HepG2 (cell line): ENCODE data around the gene CYSRT1. TPM values are rescaled to one million over a fixed set of nuclear protein-coding genes. Genes with fewer than 3 reads are reported as not detected.
A peak's percentile ranks its signal among the peaks of the same experiment; 100 is the strongest.

Experiments
- AGO2 ChIP-seq: fragments of 200-400 bp; formaldehyde crosslinking; optimal IDR thresholded peaks from 2 replicates; pipeline ENCODE3; 2017; ENCODE audit warnings: mild to moderate bottlenecking, low read depth, low read length, moderate library complexity
- CHD2 ChIP-seq: IDR thresholded peaks from 2 replicates; pipeline ENCODE4 v1.6.1; 2011; ENCODE audit warnings: low read depth, low read length, improper control_type of control experiment
- GATAD2A ChIP-seq: IDR thresholded peaks from 2 replicates; pipeline ENCODE4 v1.6.1; 2016
- HDAC6 ChIP-seq: fragments of 200-600 bp; sonication (generic); IDR thresholded peaks from 2 replicates; pipeline ENCODE4 v1.7.0; 2017; ENCODE audit warnings: mild to moderate bottlenecking, antibody characterized with exemption, low read length, low read depth
- HIVEP1 ChIP-seq: sonication (generic); formaldehyde crosslinking; IDR thresholded peaks from 2 replicates; pipeline ENCODE4 v1.4.0; 2020; ENCODE audit warnings: mild to moderate bottlenecking, missing genetic modification reagents
- HMG20B ChIP-seq: conservative IDR thresholded peaks from 2 replicates; pipeline ENCODE4 v1.6.1; 2016; ENCODE audit warnings: missing genetic modification reagents, missing compliant biosample characterization
- HNF4A ChIP-seq: sonication (generic); formaldehyde crosslinking; IDR thresholded peaks from 2 replicates; pipeline ENCODE4 v1.4.0; 2020; ENCODE audit warnings: missing genetic modification reagents
- ISX ChIP-seq: sonication (generic); formaldehyde crosslinking; conservative IDR thresholded peaks from 2 replicates; pipeline ENCODE4 v1.5.0; 2020; ENCODE audit warnings: missing genetic modification reagents
- RBFOX2 ChIP-seq: fragments of 200-400 bp; formaldehyde crosslinking; IDR thresholded peaks from 2 replicates; pipeline ENCODE4 v1.6.1; 2017; ENCODE audit warnings: low read depth, mild to moderate bottlenecking, low read length
- TBP ChIP-seq: sonication (generic); formaldehyde crosslinking; IDR thresholded peaks from 2 replicates; pipeline ENCODE4 v1.5.0; 2020; ENCODE audit warnings: missing genetic modification reagents
- ZNF121 ChIP-seq: sonication (generic); formaldehyde crosslinking; IDR thresholded peaks from 2 replicates; pipeline ENCODE4 v1.5.0; 2020; ENCODE audit warnings: mild to moderate bottlenecking, missing genetic modification reagents
- ZNF496 ChIP-seq: sonication (generic); formaldehyde crosslinking; IDR thresholded peaks from 2 replicates; pipeline ENCODE4 v1.8.1; 2023; ENCODE audit warnings: mild to moderate bottlenecking, moderate library complexity, missing genetic modification reagents; ENCODE audit not compliant: insufficient replicate concordance
- ZNF709 ChIP-seq: sonication (generic); formaldehyde crosslinking; IDR thresholded peaks from 2 replicates; pipeline ENCODE4 v1.5.0; 2020; ENCODE audit warnings: mild to moderate bottlenecking, missing genetic modification reagents
- ZNF75D ChIP-seq: sonication (generic); formaldehyde crosslinking; IDR thresholded peaks from 2 replicates; pipeline ENCODE4 v1.8.1; 2023; ENCODE audit warnings: missing genetic modification reagents, mild to moderate bottlenecking, borderline replicate concordance
- ZNF761 ChIP-seq: sonication (generic); formaldehyde crosslinking; conservative IDR thresholded peaks from 2 replicates; pipeline ENCODE4 v1.4.0; 2020; ENCODE audit warnings: mild to moderate bottlenecking, missing genetic modification reagents
- ZSCAN25 ChIP-seq: sonication (generic); formaldehyde crosslinking; IDR thresholded peaks from 2 replicates; pipeline ENCODE4 v1.8.0; 2022; ENCODE audit warnings: mild to moderate bottlenecking, missing genetic modification reagents
- polyA plus RNA-seq, 8 experiments: library from polyadenylated mRNA; depleted of rRNA in 3 of 8; stranded (reverse) in 7 of 8; unstranded in 1 of 8; fragments of >200 nt; fragmentation: Illumina TruSeq in 4 of 8; extraction: Trizol in 4 of 8; gene quantifications; 2 replicates each; pipeline versions ENCODE4 v1.2.1 to v1.2.3, GENCODE V29; 2011 to 2016; ENCODE audit warnings: low read depth in 4 of 8, missing spikeins in 1 of 8, mixed read lengths in 1 of 8; ENCODE audit not compliant: insufficient read depth in 1 of 8
- total RNA-seq, 5 experiments: library from RNA; depleted of rRNA; stranded (reverse); fragments of >200 nt; fragmentation: Illumina TruSeq; extraction: Trizol; gene quantifications; 2 replicates each; pipeline ENCODE4 v1.2.3, GENCODE V29; 2016; ENCODE audit warnings: low read depth in 1 of 5
- TF ChIP-seq, protein P1 (sequence below): sonication (generic); formaldehyde crosslinking; IDR thresholded peaks from 2 replicates; pipeline ENCODE4 v1.8.0; 2022; ENCODE audit warnings: missing genetic modification reagents, mild to moderate bottlenecking, inconsistent platforms, borderline replicate concordance
- TF ChIP-seq, protein P2 (sequence below): sonication (generic); formaldehyde crosslinking; IDR thresholded peaks from 2 replicates; pipeline ENCODE4 v1.5.0; 2020; ENCODE audit warnings: mild to moderate bottlenecking, missing genetic modification reagents, borderline replicate concordance
- TF ChIP-seq, protein P3 (sequence below): sonication (generic); IDR thresholded peaks from 2 replicates; pipeline ENCODE4 v1.6.1; 2016; ENCODE audit warnings: low read depth, borderline replicate concordance
- TF ChIP-seq, protein P4 (sequence below): sonication (generic); formaldehyde crosslinking; IDR thresholded peaks from 2 replicates; pipeline ENCODE4 v1.4.0; 2020; ENCODE audit warnings: mild to moderate bottlenecking, low read depth, missing genetic modification reagents
- TF ChIP-seq, protein P5 (sequence below): sonication (generic); formaldehyde crosslinking; conservative IDR thresholded peaks from 2 replicates; pipeline ENCODE4 v1.8.0; 2022; ENCODE audit warnings: missing genetic modification reagents

Gene CYSRT1
- total and polyA plus RNA-seq, 2 of the 13 experiments (the other 11 are each of a cell fraction or from before 2014, with no cell fraction given) = 1.5 to 2.1 TPM

- peak; percentile 59; the same call in 1 of the 2 replicates for TF ChIP-seq GATAD2A (CRISPR knock-in tag)
- no peak for TF ChIP-seq ZNF75D
- no peak for TF ChIP-seq ZSCAN25 (CRISPR knock-in tag)
- no peak for TF ChIP-seq RBFOX2
- TF ChIP-seq, protein P1, sequence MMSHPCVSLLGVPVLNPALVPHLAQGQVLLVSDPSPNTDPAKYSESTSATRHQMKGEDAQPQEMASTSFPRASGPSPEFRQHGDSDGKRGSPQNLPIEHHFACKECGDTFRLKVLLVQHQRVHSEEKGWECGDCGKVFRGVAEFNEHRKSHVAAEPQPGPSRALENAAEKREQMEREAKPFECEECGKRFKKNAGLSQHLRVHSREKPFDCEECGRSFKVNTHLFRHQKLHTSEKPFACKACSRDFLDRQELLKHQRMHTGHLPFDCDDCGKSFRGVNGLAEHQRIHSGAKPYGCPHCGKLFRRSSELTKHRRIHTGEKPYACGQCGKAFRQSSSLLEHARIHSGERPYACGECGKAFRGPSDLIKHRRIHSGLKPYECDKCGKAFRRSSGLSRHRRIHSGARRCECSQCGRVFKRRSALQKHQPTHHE (CRISPR knock-in tag) = no peak
- TF ChIP-seq, protein P2, sequence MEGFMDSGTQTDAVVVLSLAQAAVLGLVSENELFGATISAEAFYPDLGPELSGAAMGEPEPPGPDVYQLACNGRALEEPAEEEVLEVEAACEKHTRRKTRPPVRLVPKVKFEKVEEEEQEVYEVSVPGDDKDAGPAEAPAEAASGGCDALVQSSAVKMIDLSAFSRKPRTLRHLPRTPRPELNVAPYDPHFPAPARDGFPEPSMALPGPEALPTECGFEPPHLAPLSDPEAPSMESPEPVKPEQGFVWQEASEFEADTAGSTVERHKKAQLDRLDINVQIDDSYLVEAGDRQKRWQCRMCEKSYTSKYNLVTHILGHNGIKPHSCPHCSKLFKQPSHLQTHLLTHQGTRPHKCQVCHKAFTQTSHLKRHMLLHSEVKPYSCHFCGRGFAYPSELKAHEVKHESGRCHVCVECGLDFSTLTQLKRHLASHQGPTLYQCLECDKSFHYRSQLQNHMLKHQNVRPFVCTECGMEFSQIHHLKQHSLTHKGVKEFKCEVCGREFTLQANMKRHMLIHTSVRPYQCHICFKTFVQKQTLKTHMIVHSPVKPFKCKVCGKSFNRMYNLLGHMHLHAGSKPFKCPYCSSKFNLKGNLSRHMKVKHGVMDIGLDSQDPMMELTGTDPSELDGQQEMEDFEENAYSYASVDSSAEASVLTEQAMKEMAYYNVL (CRISPR knock-in tag) = 0 out of 2 replicates have a peak, but pooled peaks have one; percentile 19
- no peak for TF ChIP-seq TBP (CRISPR knock-in tag)
- TF ChIP-seq ISX (CRISPR knock-in tag) = no peak
- no peak for TF ChIP-seq ZNF761 (CRISPR knock-in tag)
- no peak for TF ChIP-seq ZNF121 (CRISPR knock-in tag)
- TF ChIP-seq HMG20B (CRISPR knock-in tag) = no peak
- TF ChIP-seq, protein P3, sequence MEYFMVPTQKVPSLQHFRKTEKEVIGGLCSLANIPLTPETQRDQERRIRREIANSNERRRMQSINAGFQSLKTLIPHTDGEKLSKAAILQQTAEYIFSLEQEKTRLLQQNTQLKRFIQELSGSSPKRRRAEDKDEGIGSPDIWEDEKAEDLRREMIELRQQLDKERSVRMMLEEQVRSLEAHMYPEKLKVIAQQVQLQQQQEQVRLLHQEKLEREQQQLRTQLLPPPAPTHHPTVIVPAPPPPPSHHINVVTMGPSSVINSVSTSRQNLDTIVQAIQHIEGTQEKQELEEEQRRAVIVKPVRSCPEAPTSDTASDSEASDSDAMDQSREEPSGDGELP = peak; percentile 44; the same call in 1 of the 2 replicates
- TF ChIP-seq HDAC6 = no peak
- peak; percentile 67 for TF ChIP-seq HNF4A
- TF ChIP-seq CHD2 = no peak
- TF ChIP-seq, protein P4, sequence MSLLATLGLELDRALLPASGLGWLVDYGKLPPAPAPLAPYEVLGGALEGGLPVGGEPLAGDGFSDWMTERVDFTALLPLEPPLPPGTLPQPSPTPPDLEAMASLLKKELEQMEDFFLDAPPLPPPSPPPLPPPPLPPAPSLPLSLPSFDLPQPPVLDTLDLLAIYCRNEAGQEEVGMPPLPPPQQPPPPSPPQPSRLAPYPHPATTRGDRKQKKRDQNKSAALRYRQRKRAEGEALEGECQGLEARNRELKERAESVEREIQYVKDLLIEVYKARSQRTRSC = no peak
- peak; percentile 80 for TF ChIP-seq AGO2
- TF ChIP-seq ZNF496 (CRISPR knock-in tag) = no peak
- TF ChIP-seq ZNF709 = no peak
- TF ChIP-seq HIVEP1 = no peak
- TF ChIP-seq, protein P5, sequence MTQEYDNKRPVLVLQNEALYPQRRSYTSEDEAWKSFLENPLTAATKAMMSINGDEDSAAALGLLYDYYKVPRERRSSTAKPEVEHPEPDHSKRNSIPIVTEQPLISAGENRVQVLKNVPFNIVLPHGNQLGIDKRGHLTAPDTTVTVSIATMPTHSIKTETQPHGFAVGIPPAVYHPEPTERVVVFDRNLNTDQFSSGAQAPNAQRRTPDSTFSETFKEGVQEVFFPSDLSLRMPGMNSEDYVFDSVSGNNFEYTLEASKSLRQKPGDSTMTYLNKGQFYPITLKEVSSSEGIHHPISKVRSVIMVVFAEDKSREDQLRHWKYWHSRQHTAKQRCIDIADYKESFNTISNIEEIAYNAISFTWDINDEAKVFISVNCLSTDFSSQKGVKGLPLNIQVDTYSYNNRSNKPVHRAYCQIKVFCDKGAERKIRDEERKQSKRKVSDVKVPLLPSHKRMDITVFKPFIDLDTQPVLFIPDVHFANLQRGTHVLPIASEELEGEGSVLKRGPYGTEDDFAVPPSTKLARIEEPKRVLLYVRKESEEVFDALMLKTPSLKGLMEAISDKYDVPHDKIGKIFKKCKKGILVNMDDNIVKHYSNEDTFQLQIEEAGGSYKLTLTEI = no peak
These were observed 26.7 kb upstream of the CYSRT1 start (continued) for GRCh38 chr9:137198051-137198901.
